ENCODE data around the gene OXTR.

The OXTR gene

GRCh38 chr3:8745619-8746370 is 23.6 kb downstream of the OXTR start:
- intact Hi-C loops (cut with DNase I), result no loop called here
- peak in 1 of 10 donors; percentile 61 for DNase-seq

GRCh38 chr3:8743911-8744310 is 25.5 kb downstream of the OXTR start:
- DNase-seq, result peak in 1 of 10 donors; percentile 49
- intact Hi-C loops (cut with DNase I), result no loop called here

GRCh38 chr3:8743021-8743601 is 26.3 kb downstream of the OXTR start:
- DNase-seq, result peak in 1 of 10 donors; percentile 12
- intact Hi-C loops (cut with DNase I), result no loop called here

- intact Hi-C loops (cut with DNase I), result no loop called here
- peak in 1 of 10 donors; percentile 45 for DNase-seq
Measured at GRCh38 chr3:8741581-8742261, 27.7 kb downstream of the OXTR start.

- intact Hi-C loops (cut with DNase I), result no loop called here
- DNase-seq, result peak in 1 of 10 donors; percentile 68
Measured at GRCh38 chr3:8739757-8740504, 29.5 kb downstream of the OXTR start.

GRCh38 chr3:8738639-8739038 is 30.8 kb downstream of the OXTR start:
- no peak for DNase-seq

GRCh38 chr3:8737823-8738222 is 31.6 kb downstream of the OXTR start:
- no peak for DNase-seq
- intact Hi-C loops (cut with DNase I), result no loop called here

More at GRCh38 chr3:8738639-8739038, 30.8 kb downstream of the OXTR start:
- intact Hi-C loops (cut with DNase I), result no loop called here

- intact Hi-C loops (cut with DNase I), result no loop called here
- DNase-seq, result peak in 1 of 10 donors; percentile 27
Measured at GRCh38 chr3:8737301-8737700, 32.1 kb downstream of the OXTR start.

- intact Hi-C loops (cut with DNase I), result no loop called here
- DNase-seq, result no peak
Measured at GRCh38 chr3:8736436-8736835, 33.0 kb downstream of the OXTR start.

GRCh38 chr3:8734908-8735307 is 34.5 kb downstream of the OXTR start:
- intact Hi-C loops (cut with DNase I), result no loop called here
- no peak for DNase-seq

- no peak for DNase-seq
- intact Hi-C loops (cut with DNase I), result no loop called here
Measured at GRCh38 chr3:8734137-8734878, 35.1 kb downstream of the OXTR start.

GRCh38 chr3:8733332-8734094 is 35.9 kb downstream of the OXTR start, which contains the start of gene CAV3:
Gene CAV3, plus strand, starts transcription at chr3:8733802. Its CDS starts 75 bp downstream, at chr3:8733877.
- intact Hi-C loops (cut with DNase I), result no loop called here
- peak in 1 of 10 donors; percentile 46 for DNase-seq

GRCh38 chr3:8732413-8732812 is 37.0 kb downstream of the OXTR start:
- no peak for DNase-seq
- intact Hi-C loops (cut with DNase I), result no loop called here

GRCh38 chr3:8730656-8731055 is 38.8 kb downstream of the OXTR start:
- DNase-seq, result no peak
- intact Hi-C loops (cut with DNase I), result no loop called here

- no peak for DNase-seq
- intact Hi-C loops (cut with DNase I), result no loop called here
Measured at GRCh38 chr3:8729479-8729878, 39.9 kb downstream of the OXTR start.

- intact Hi-C loops (cut with DNase I), result no loop called here
- no peak for DNase-seq
Measured at GRCh38 chr3:8727605-8728512, 41.6 kb downstream of the OXTR start.

- no peak for DNase-seq
- intact Hi-C loops (cut with DNase I), result no loop called here
Measured at GRCh38 chr3:8724108-8724752, 45.2 kb downstream of the OXTR start.

- no peak for DNase-seq
- intact Hi-C loops (cut with DNase I), result no loop called here
Measured at GRCh38 chr3:8723612-8724011, 45.8 kb downstream of the OXTR start.
